GM18517 (cell line): ENCODE measurements around the gene COPA.
A peak's percentile ranks its signal among the peaks of the same experiment; 100 is the strongest.
"Not testable (repeated sequence)": the region's sequence is repeated elsewhere in the genome, so short reads cannot be mapped to it uniquely, and the experiment has no call there.

Source experiments
- ATAC-seq: cut with Tn5 transposase; IDR thresholded peaks from one replicate; pipeline ENCODE4 v1.9.1; 2021; ENCODE audit warnings: mild to moderate bottlenecking, moderate library complexity; ENCODE audit not compliant: unreplicated experiment

The COPA gene

DNA sequence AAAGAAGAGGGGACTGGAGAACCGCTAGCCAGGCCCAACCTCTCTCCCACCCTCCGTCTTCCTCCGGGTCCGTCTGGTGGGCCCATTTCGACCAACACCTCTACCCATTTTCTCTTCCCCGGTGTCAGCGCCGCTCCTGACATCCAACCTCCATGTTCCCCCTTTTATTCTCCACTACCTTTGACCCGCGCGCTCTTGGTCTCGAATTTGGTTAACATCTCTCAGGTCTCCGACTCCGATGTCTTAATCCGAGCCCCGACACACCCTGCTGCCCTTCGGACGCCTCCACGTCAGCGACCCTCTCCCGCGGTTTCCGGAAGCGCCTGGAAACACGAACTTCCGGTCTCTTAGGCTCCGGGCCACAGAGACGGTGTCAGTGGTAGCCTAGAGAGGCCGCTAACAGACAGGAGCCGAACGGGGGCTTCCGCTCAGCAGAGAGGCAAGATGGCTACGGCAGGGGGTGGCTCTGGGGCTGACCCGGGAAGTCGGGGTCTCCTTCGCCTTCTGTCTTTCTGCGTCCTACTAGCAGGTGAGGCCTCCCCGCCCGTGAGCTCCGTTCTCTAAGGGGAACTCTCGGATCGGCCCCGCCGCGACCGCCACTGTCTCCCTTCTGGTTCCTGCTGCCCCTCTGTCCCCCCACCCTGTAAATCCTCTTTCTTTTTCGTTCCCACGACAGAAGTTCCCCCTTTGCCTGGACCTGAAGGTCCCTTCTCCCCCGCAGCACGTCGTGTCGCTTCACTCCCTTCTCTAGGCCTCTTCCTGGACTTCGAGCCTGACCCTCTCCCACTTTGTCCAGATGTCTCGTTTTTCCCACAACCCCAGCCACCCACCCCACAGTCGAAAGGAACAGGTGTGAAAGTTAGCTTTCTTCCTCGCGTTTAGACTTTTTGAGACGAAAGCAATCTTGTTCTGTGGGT, at the start of gene COPA, which contains the start of gene NCSTN:
Gene COPA (minus strand): TSS at position 298 of the 917 bp plus-strand sequence. CDS start 80 bp downstream, at position 218.
Gene NCSTN (plus strand): TSS at position 431 of the 917 bp plus-strand sequence. CDS start 14 bp downstream, at position 445.
- peak; percentile 79 for ATAC-seq

DNA sequence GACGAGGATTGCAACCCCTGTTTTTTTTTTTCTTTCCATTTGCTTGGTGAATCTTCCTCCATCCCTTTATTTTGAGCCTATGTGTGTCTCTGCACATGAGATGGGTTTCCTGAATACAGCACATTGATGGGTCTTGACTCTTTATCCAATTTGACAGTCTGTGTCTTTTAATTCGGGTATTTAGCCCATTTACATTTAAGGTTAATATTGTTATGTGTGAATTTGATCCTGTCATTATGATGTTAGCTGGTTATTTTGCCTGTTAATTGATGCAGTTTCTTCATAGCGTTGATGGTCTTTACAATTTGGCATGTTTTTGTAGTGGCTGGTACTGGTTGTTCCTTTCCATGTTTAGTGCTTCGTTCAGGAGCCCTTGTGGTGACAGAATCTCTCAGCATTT, 45.4 kb upstream of the COPA start:
- ATAC-seq, result not testable (repeated sequence)

GRCh38 chr1:160384812-160385211, 41.8 kb upstream of the COPA start:
- ATAC-seq, result not testable (repeated sequence)

- no peak for ATAC-seq
Measured at GRCh38 chr1:160377585-160378206, 34.6 kb upstream of the COPA start.

GRCh38 chr1:160376525-160377131, 33.6 kb upstream of the COPA start:
- peak; percentile 53 for ATAC-seq

DNA sequence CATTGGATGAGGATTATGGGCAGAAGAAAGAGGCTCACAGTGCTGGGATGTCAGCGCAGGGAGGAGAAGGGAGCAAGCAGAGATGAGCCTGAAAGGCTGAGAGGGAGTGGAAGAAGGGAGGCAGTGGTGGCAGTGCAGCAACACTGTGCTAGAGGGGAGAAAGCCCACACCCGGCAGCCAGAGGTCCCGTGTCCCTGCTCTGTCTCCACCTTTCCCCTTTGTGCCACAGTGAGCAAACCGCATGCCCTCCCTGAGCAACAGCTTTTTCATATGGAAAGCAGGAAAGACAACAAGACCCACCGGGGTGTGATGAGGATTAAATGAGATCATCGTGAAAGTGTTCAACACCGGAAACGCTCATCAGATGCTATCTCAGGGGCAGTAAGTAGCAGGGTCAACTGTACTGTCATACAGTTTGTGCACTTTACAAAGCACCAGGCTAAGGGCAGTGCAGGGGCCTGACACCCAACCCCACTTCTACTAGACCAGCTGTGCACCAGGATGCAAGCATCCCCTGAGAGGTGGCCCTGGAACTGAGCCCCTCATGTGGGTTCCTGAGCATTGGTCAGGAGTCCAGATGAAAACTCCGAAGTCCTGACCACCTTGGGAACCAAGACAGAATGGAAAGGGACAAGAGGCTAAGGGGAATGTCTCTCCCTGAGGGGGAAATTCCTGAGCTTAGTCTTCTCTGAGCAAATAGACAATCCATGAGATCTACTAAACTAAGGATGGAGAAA, 32.9 kb upstream of the COPA start:
- no peak for ATAC-seq

- ATAC-seq, result no peak
Measured at GRCh38 chr1:160374306-160375110, 31.5 kb upstream of the COPA start.

DNA sequence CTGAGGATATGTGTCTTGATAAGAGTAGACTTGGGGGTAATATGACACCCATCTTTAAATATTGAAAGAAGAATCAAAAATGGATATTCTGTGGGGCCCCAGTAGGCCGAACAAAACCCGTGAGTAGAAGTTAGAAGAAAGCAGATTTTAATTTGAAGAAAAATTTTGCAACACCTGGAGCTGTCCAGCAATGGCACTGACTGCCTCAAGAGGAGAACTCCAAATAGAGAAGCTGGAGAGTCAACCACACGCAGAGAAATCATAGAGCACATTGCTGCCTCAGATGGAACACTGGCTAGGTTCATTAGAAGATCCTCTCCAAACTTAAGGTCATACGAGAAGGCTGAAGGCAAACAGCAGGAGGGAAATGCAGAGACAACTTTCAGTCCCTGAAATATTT, 30.6 kb upstream of the COPA start:
- ATAC-seq, result no peak

- ATAC-seq, result no peak
Measured at GRCh38 chr1:160371756-160372155, 28.7 kb upstream of the COPA start.

DNA sequence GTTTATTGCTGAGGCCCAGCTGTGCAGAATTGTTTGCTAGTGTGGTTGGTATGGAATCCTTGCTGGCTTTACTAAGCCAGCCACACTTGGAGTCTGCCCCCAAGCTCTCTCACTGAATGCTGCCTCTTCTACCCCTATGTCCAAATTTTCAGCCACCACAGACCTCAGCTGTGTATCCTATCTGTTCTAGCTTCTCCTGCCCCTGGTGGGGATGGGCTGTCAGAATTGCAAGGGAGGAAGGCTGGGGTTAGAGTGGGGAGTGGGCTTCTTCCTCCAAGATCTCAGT, 28.2 kb upstream of the COPA start:
- ATAC-seq, result no peak

DNA sequence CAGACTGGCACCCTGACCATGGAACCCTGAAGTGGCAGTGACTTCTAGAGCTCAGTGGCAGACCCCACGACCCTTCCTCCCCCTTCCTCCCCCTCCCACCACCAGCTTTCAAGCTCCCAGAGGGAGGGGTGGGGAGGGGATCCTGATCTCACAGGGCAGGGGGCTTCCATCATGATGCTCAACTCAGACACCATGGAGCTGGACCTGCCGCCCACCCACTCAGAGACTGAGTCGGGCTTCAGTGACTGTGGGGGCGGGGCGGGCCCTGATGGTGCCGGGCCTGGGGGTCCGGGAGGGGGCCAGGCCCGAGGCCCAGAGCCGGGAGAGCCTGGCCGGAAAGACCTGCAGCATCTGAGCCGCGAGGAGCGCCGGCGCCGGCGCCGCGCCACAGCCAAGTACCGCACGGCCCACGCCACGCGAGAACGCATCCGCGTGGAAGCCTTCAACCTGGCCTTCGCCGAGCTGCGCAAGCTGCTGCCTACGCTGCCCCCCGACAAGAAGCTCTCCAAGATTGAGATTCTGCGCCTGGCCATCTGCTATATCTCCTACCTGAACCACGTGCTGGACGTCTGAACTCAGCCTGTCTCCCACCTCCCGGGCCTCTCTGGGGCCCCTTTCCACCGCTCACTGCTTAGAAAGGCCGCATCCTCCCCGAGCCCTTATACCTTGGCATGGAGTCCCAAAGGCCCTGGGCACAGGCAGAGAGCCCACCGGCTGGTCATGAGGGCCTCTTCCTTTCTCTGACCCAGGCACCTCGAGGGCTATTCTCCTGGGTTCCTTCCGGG, 27.7 kb upstream of the COPA start:
- ATAC-seq, result no peak

DNA sequence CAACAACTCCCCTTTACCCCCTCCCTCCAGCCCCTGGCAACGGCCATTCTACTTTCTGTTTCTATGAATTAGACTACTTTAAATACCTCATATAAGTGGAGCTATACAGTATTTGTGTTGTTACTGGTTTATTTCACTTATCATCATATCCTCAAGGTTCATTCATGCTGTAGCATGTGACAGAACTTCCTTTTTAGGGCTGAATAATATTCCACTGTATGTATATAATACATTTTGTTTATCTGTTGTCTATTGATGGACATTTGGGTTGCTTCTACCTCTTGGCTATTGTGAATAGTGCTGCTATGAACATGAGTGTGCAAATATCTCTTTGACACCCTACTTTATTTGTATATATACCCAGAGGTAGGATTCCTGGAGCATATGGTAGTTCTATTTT, 26.0 kb upstream of the COPA start:
- ATAC-seq, result no peak

DNA sequence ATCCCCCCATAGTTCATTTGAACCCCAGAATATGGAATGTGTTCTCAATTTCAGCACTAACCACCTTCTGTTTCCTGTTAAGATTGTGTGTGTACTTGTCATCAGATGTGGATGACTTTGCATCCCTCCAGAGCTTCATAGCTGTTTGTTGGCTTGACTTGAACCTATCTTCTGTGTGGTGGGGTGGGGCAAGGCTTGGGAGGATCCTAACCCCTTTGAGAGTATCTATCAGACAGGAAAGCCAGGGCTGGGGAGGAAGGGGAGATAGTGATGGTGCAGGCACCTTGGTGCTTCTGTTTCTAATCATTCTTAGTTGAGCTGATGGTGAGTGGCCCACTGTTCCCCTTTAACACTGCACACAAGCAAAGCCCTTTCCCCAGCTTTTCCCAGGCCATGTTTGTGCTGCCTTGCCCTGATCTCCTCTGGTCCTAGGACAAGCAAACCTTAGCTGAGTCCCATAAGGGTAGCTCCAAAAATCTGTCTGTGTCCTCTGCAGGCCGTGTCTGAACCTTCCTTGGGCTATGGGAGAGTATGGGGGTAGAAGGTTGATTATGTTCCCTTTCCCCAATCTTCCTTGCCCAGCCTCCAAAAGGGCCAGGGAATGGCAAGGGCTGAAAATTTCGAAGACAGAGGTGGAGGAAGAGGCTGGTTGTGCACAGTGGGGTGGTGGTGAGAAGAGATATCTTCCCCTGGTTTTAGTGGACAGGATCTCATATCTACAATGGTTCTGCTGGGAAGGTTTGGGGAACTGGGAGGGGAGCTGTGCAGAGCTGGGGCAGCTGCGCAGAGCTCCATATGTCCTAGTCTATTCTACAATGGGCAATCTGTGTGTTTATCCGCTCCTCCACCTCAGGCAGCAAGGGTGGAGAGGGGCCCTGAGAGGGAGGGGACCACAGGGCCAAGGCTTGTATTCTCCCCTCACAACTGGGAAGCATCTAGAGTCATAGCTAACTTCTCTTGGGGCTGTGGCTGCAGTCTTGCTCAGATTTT, 25.2 kb upstream of the COPA start:
- ATAC-seq, result no peak

DNA sequence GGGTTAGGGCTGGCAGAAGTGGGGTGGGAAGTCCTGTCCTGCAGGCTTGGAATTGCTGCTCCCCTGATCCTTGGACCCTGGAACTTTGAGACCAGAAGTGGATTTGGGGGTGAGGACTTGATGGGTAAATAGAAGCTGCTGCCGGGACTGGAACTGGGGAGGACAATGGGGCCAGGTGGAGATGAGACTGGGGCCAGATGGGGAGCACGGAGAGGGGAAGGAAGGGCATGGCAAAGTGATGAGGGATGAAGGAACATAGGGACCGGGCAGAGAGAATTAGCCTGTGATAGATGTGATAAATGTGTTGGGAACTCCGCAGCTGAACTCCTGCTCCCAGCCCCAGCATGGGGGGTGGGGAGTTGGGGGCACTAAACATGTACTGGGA, 24.5 kb upstream of the COPA start:
- no peak for ATAC-seq

- no peak for ATAC-seq
Measured at GRCh38 chr1:160366731-160367515, 23.9 kb upstream of the COPA start, which contains the start of gene NHLH1. NHLH1 (plus strand) TSS chr1:160367071; CDS start chr1:160370732, 3,661 bp downstream.

DNA sequence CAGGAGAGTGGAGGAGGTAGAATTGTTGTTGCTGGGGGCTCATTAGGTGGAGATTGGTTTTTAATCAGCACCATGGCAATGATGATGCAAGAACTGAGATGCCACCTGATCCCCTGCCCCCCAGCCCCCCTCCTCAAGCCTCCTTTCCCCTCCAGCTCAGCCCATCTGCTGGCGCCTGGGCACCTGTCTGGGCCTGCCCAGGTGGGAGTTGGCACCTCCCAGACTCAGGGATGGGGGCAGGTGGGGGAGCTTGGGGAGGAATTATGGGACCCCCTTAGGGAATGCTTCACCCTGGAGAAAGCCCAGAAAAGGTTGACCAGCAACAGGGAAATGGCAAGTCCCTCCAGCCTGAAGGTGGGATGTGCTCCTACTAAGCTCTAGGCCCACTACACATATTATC, 22.3 kb upstream of the COPA start:
- no peak for ATAC-seq

DNA sequence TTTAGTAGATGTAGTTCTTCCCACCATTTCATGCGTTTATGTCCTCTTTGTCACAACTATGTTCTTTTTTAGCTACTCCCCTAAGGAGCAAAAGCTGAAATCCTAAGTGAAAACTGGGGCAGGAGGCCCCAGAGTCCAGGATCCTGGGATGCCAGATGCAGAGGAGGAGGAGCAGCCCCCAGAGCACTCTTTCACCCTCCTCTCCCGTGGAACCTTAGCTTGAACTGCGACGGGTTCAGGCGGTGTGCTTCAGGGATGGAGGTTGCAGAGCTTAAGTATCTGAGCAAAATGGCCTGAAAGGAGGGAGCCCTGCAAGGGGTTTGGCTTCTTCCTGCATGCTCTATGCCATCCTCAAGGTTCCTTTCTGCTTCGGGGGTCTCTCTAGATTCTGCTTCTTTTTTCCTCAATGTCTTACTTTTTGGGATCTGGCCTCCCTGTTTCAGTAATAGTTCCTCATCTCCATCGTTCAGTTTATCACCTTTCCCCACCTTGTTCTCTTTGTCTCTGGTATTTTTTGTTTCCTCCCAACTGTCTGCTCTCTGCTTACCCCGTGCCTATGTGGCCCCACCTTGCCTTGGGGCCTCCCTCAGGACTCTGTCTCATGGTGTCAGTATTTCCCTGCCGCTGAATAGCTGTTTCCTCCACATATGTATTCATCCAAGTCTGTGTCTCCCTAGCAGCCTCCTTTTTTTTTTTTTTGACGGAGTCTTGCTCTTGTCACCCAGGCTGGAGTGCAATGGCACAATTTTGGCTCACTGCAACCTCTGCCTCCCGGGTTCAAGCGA, 21.1 kb upstream of the COPA start:
- no peak for ATAC-seq
